Activated CD8-positive, alpha-beta memory T cell treated with anti-CD3 and anti-CD28 coated beads, Interleukin-2, amount 50 U/mL, for 1 hour (primary cell): Measurements from ENCODE around the gene CDK6.

ENCODE experiments used
- DNase-seq: peaks from one replicate; pipeline ENCODE4 v3.0.0-alpha.2; 2020; ENCODE audit errors: extremely low read depth

Gene CDK6

DNA sequence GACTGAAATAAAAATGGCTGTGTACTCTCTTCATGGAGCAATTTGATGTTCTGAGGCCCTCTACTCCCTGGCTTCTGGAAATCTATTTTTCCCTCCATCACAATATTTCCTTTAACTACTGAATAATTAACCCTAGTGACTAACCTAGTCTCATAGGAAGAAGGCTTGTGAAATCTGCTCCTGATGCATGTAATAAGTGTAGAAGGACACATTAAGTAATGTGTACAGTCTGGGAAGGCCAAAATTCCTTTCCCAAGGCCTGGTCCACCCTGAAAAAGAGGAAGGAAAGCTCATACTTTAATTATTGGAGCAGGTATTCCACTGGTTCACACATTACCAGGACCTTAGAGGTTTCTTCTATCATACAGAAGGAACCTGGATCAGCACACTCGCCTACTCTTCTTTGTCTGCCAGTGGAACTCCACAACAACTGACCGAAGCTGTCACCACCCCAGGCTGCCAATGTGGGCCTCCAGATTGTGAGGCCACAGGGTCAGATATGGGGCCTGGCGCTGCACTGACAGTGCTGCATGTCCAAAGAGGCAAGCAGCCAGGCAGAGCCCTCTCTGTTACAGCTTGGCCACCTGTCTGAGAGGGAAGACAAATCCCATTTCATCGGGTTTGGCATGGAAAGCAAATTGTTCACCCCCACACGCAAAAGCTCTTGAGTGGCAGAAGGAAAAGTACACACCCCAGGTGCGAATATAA lies 191.8 kb downstream of the CDK6 start:
- no peak for DNase-seq

DNA sequence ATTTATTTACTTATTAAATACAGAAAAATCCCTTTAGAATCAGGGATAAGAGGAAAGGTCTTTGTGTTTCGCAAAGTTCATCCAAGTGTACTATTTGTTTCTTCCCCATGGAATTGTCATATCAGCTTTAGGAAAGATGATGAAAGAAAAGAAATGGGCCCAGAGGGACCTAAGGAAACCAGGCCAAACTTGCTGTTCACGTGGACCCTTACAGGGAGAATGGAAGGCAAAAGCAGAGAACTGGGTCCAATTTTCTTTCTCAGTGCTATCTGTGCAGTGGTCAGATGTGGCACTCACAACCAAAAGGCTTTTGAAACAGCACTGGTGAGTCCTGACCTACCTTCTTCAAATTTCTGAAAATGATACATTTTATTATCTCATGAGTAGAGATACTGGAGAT lies 192.6 kb downstream of the CDK6 start:
- no peak for DNase-seq

DNA sequence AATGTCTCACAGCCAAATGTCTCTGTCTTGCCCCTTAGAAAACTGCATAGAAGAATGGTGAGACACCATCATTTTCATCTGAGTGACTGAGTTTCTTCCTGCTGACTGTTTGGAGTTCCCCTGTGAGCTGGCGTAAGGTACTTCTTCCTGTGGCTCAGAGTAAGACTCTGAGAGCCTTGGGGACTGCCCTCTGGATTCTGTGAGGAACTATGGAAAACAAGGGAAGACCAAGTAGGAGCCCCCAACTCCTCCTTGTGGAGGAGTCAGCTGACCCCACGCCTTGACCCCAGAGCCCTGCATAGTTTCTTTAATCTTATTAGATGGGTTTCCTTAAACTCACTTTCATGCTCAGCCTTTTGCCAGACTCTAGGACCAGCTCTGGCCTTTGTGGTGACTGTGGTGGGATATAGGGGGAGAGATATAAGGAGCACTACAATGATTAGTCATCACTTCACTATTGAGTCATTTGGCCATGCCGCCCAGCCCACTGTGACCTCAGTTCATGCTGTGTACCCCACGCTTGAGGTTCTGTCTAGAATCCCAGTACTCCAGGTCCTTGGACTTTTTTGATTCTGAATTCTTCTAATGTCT lies 194.4 kb downstream of the CDK6 start:
- no peak for DNase-seq

DNA sequence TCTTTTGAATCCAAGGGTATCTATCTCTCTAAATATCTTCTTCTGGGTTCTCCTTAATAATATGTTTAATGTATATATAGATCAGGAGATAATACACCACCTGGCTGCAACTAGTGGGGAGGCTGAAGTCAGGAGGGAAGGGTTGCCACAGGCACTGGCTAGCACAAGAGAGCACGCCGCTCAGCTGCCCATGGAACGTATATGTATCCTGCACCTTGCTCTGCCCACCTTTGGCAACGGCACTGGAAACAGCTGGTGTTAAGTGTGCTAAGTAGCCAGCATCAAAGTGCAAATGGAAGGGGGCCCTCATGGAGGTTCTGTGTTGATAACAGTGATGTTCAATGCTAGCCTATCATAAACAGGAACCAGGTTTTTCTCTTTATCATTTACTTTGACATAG lies 196.4 kb downstream of the CDK6 start:
- no peak for DNase-seq

- no peak for DNase-seq
Measured at GRCh38 chr7:92639213-92639896, 197.0 kb downstream of the CDK6 start.

DNA sequence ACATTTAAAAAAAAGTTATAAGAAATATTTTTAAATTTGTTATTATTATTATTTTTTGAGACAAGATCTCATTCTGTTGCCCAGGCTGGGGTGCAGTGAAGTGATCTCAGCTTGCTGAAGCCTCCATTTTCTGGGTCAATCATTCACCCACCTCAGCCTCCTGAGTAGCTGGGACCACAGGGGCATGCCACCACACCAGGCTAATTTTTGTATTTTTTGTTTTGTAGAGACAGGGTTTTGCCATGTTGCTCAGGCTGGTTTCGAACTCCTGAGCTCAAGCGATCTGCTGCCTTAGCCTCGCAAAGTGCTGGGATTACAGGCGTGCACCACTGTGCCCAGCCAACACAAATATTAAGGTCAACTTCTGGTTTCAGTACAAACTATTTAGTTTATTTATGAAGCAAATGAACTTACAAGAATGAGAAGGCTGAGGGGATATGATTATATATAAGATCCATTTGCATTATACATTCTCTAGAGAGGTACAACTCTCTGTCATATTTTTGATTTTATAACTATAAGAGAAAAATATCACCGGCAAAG lies 200.3 kb downstream of the CDK6 start:
- no peak for DNase-seq

DNA sequence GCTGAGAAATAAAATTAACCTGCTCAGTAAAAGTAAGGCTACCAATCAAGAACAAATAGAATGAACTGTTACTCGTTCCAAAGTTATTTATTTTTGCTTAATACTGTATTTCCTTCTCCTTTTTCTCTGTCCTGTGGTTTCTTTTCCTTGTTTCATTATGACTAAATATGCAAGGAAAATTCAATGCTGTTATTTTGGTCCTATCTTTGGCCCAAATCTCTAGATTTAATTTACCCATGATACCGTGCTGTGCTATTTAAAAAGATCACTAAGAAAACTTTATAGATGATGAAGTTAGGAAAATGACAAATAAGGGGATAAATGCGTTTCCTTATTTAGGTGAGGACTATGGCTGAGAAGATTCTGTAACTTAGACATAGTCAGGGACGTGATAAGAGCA lies 200.8 kb downstream of the CDK6 start:
- DNase-seq: no peak

DNA sequence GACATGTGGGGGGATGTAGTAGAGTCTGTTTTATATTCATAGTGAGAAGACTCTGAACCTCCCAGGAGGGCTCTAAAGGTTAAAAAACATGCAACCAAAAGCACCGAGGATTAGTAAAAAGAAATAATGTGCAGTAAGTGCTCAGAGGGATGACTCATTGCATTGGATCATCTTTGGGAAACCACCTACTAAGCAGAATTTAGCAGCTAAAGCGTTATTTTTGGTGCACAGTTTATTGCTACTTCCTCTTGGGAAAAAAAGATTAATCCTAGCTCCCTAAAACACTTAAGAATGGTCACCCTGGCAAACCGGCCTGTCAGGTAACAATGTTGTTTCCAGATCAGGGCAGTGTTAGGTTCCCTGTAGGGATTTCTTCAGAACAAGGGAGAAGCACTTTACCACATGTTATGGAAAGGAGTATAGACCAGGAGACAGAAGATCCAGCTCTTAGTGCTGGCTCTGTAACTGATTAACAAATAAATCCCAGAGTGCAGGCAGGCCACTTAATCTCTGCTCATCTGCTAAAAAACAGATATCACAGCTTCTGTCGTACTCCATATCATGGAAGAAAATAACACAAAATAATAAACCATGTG lies 201.4 kb downstream of the CDK6 start:
- no peak for DNase-seq

DNA sequence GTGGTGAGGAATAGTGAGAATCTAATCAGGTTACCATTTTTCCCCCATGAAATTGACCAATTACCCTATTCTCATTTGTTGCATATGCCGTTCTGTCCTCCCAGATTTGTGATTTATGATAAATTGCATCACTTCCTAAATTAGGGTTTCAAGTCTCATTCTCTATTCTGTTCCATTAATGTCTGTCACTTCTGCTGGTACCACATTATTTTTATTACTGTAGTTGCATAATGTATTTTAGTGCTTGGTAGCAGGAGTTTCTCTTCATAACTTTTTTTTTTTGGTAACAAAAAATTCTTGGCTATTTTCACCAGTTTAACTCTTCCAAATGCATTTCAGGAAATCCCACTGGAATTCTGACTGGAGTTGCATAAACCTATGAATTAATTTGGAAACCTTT lies 202.2 kb downstream of the CDK6 start:
- DNase-seq: no peak

GRCh38 chr7:92633211-92633906 lies 203.0 kb downstream of the CDK6 start:
- DNase-seq: no peak

DNA sequence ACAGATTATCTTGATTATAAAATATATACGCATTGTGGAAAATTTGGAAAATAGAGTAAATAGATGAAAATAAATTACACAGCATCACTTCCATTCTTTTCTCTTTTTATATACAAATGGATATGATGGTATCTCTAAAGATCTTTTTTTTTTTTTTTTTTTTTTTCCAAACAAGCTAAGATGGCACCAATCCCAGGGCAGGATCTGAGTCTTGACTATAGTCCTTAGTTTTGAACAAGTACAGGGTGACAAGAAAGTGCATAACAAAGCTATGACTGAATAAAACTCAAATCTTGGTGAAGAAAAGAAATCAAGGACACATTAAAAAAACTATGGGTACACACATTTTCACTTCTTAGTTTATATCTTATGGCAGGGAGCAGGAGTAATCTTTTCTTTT lies 203.6 kb downstream of the CDK6 start:
- DNase-seq: no peak

GRCh38 chr7:92631850-92632487 lies 204.4 kb downstream of the CDK6 start:
- DNase-seq: no peak

DNA sequence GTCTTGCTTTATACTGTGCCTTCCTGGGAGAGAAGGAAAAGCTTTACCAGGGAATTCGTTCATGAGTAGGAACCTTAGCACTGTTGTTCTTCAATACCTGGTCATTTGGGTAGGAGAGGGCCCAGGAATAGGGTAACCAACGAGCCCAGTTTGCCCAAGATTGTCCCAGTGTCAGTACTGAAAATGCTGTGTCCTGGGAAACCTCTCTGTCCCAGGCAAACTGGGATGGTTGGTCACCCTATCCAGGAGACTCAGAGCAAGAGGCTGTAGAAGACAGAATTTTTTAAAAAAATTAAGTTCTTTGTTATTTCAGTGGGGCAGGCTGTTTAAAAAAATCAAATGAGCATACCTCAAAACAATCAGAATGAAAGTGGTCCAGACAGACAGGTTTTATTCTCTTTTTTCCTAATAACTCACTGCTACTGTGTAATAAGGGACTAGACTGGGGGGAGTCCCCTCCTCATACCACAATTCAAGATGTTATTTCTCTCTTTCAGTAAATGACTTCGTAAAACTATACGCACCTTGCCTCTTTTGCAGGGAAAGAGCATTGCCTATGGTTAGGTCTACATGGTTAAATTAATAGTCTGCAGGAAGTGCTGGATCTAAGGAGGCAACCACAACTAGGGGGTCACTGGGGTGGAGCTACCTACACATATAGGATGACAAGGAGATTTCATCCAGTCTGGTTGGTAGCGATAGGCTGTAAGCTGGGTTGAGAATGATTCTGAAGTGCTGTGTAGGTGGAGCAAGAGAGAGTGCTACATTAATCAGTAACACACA lies 205.1 kb downstream of the CDK6 start:
- DNase-seq: no peak

GRCh38 chr7:92629779-92630178 lies 206.6 kb downstream of the CDK6 start:
- DNase-seq: no peak

- DNase-seq: no peak
Measured at GRCh38 chr7:92627956-92628355, 208.4 kb downstream of the CDK6 start.

- no peak for DNase-seq
Measured at GRCh38 chr7:92626281-92626809, 210.0 kb downstream of the CDK6 start.

DNA sequence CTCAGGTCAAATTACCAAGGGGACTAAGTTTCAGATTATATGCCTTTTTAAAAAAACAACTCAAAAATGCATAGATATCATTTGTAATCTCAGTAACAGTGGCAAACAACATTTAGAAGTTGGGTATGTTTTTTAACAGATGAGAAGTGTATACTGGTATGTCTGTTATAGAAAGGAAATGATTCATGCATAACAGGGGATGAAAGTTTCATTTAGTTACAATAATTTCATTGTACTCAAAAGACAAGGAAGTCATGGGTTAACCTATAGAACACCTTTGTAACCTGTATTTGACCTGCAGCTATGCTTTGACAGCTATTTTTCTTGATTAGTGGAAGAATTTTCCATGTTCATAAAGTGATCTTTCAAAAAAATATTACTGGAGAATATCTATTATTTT lies 210.8 kb downstream of the CDK6 start:
- no peak for DNase-seq

DNA sequence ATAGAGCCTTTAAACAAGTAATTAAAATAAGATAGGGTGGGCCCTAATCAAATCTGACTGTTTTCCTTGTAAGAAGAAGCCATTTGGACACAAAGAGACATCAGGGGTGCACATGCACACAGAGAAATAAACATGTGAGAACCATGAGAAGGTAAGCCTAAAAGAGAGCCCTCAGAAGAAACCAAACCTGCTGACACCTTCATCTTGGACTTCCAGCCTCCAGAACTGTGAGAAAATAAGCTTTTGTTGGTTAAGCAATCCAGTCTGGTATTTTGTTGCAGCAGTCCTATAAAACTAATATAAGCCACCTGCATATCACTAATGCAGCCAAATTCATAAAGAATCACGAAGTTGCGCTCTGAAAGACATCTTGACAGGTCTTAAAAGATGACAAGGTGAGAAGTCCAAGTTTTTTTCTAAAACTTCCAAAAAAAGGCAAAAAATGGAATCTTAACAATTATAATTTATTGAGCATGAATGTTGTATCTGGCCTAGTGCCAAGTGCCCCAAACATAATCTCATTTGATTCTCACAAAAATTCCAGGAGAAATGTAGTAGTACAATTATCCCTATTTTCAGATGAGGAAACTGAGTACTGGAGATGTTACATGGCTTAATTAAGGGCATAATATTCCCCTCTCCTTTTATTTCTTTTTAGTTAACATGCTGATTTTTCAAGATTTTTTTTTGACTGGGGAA lies 211.9 kb downstream of the CDK6 start:
- DNase-seq: no peak

- no peak for DNase-seq
Measured at GRCh38 chr7:92623544-92623943, 212.8 kb downstream of the CDK6 start.

DNA sequence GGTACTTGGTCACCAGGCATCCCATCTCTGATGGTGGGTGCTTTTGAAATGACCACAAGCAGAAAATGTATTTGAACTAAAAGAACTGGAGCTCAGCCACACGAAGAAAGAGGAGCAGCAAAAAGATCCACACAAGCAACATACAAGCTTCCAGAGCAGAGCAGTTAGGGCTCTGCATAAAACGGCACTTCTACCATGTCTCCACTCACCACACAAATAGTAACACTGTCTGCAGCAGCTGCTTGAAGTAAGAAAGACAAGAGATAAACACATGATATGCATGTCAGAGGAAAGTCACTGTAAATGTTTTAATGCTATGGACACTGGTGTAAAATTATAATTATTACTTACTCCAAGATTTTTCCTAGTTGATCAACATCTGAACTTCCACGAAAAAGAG lies 213.7 kb downstream of the CDK6 start:
- DNase-seq: no peak
